H9 (cell line): Measurements from ENCODE around the gene ELK1. TPM values are rescaled to one million over a fixed set of nuclear protein-coding genes. Genes with fewer than 3 reads are reported as not detected.

Experiments used
- DNase-seq: peaks from one replicate; pipeline ENCODE4 v3.0.0-alpha.2; 2017
- H2AFZ ChIP-seq: one replicate; pipeline ENCODE4 v1.6.1; 2013; ENCODE audit warnings: mild to moderate bottlenecking, low read length, control low read depth, moderate library complexity
- H2AK5ac ChIP-seq: 2 replicates; pipeline ENCODE4 v1.6.1; 2013; ENCODE audit warnings: low read length, control low read depth, mixed read lengths; ENCODE audit not compliant: insufficient read length
- H2BK120ac ChIP-seq: one replicate; pipeline ENCODE4 v1.6.1; 2013; ENCODE audit warnings: low read depth, mild to moderate bottlenecking, low read length, control low read depth, inconsistent platforms; ENCODE audit not compliant: poor library complexity, severe bottlenecking
- H2BK12ac ChIP-seq: 2 replicates; pipeline ENCODE4 v1.6.1; 2013; ENCODE audit warnings: low read length, control low read depth, mixed read lengths, low read depth; ENCODE audit not compliant: insufficient read length
- H2BK15ac ChIP-seq: 2 replicates; pipeline ENCODE4 v1.6.1; 2013; ENCODE audit warnings: low read depth, low read length, control low read depth
- H2BK20ac ChIP-seq: one replicate; pipeline ENCODE4 v1.6.1; 2013; ENCODE audit warnings: low read depth, mild to moderate bottlenecking, low read length, control low read depth, inconsistent platforms; ENCODE audit not compliant: poor library complexity, severe bottlenecking
- H2BK5ac ChIP-seq: 2 replicates; pipeline ENCODE4 v1.6.1; 2013; ENCODE audit warnings: low read length, control low read depth, mixed read lengths; ENCODE audit not compliant: insufficient read length
- H3K14ac ChIP-seq: 2 replicates; pipeline ENCODE4 v1.6.1; 2013; ENCODE audit warnings: low read length, control low read depth; ENCODE audit not compliant: insufficient read depth
- H3K18ac ChIP-seq: 2 replicates; pipeline ENCODE4 v1.6.1; 2013; ENCODE audit warnings: low read depth, mild to moderate bottlenecking, mixed read lengths, low read length, control low read depth; ENCODE audit not compliant: insufficient read length
- H3K23ac ChIP-seq: 2 replicates; pipeline ENCODE4 v1.6.1; 2013; ENCODE audit warnings: low read length, control low read depth, mixed read lengths, low read depth; ENCODE audit not compliant: insufficient read length
- H3K23me2 ChIP-seq: 2 replicates; pipeline ENCODE4 v1.6.1; 2013; ENCODE audit warnings: low read depth, mild to moderate bottlenecking, mixed read lengths, low read length, control low read depth; ENCODE audit not compliant: insufficient read length, poor library complexity, severe bottlenecking
- H3K27ac ChIP-seq: 2 replicates; pipeline ENCODE4 v1.5.1; 2013; ENCODE audit warnings: low read length, control low read depth, mixed read lengths, low read depth; ENCODE audit not compliant: insufficient read length
- H3K27me3 ChIP-seq: 2 replicates; pipeline ENCODE4 v1.6.1; 2013; ENCODE audit warnings: low read length, control low read depth, inconsistent platforms; ENCODE audit not compliant: insufficient read depth
- H3K4ac ChIP-seq: 2 replicates; pipeline ENCODE4 v1.6.1; 2013; ENCODE audit warnings: low read depth, mild to moderate bottlenecking, control low read depth, inconsistent platforms, low read length, moderate library complexity
- H3K4me1 ChIP-seq: 2 replicates; pipeline ENCODE4 v1.6.1; 2013; ENCODE audit warnings: low read length, control low read depth, inconsistent platforms; ENCODE audit not compliant: insufficient read depth
- H3K4me2 ChIP-seq: 2 replicates; pipeline ENCODE4 v1.6.1; 2013; ENCODE audit warnings: low read length, control low read depth, mixed read lengths; ENCODE audit not compliant: insufficient read length, insufficient read depth
- H3K56ac ChIP-seq: 2 replicates; pipeline ENCODE4 v1.6.1; 2013; ENCODE audit warnings: low read depth, mild to moderate bottlenecking, mixed read lengths, low read length, control low read depth; ENCODE audit not compliant: insufficient read length
- H3K79me1 ChIP-seq: 2 replicates; pipeline ENCODE4 v1.6.1; 2013; ENCODE audit warnings: low read depth, mild to moderate bottlenecking, moderate library complexity, low read length, control low read depth, inconsistent platforms; ENCODE audit not compliant: insufficient read depth, poor library complexity, severe bottlenecking
- H3K79me2 ChIP-seq: 2 replicates; pipeline ENCODE4 v1.6.1; 2013; ENCODE audit warnings: low read length, control low read depth, inconsistent platforms; ENCODE audit not compliant: insufficient read depth
- H3K9ac ChIP-seq: 2 replicates; pipeline ENCODE4 v1.6.1; 2013; ENCODE audit warnings: low read length, control low read depth, mixed read lengths; ENCODE audit not compliant: insufficient read length; ENCODE audit errors: extremely low read depth
- H3K9me3 ChIP-seq: one replicate; pipeline ENCODE4 v1.6.1; 2013; ENCODE audit warnings: low read depth, low read length, inconsistent platforms; ENCODE audit not compliant: control insufficient read depth
- H3T11ph ChIP-seq: one replicate; pipeline ENCODE4 v1.6.1; 2013; ENCODE audit warnings: mild to moderate bottlenecking, low read length, control low read depth, inconsistent platforms
- H4K20me1 ChIP-seq: one replicate; pipeline ENCODE4 v1.6.1; 2013; ENCODE audit not compliant: control insufficient read depth, insufficient read length, insufficient read depth
- H4K5ac ChIP-seq: 2 replicates; pipeline ENCODE4 v1.6.1; 2013; ENCODE audit warnings: low read depth, mild to moderate bottlenecking, mixed read lengths, low read length, control low read depth; ENCODE audit not compliant: insufficient read length
- H4K8ac ChIP-seq: replicated peaks from 2 replicates; pipeline ENCODE4 v1.6.1; 2013; ENCODE audit warnings: low read length, control low read depth, mixed read lengths, low read depth; ENCODE audit not compliant: insufficient read length
- H4K91ac ChIP-seq: 2 replicates; pipeline ENCODE4 v1.6.1; 2013; ENCODE audit warnings: low read depth, mild to moderate bottlenecking, moderate library complexity, mixed read lengths, low read length, control low read depth; ENCODE audit not compliant: insufficient read length
- H3K27ac Mint-ChIP-seq, 3 experiments: 2 replicates in 2 of 3; 3 replicates in 1 of 3; pipeline ENCODE4 v1.8.0; 2020 to 2021; ENCODE audit warnings: mixed read lengths in 3 of 3, mild to moderate bottlenecking in 1 of 3, moderate library complexity in 1 of 3
- H3K27me3 Mint-ChIP-seq: 2 replicates; pipeline ENCODE4 v1.8.0; 2021; ENCODE audit warnings: low read depth, mild to moderate bottlenecking, moderate library complexity, mixed read lengths
- H3K36me3 Mint-ChIP-seq, 3 experiments: 2 replicates in 2 of 3; 3 replicates in 1 of 3; pipeline ENCODE4 v1.8.0; 2020 to 2021; ENCODE audit warnings: low read depth in 3 of 3, mixed read lengths in 3 of 3; ENCODE audit not compliant: insufficient read depth in 1 of 3
- H3K4me1 Mint-ChIP-seq, 2 experiments: 2 replicates each; pipeline ENCODE4 v1.8.0; 2020; ENCODE audit warnings: mixed read lengths in 2 of 2
- H3K4me3 Mint-ChIP-seq, 2 experiments: 2 replicates in 1 of 2; 3 replicates in 1 of 2; pipeline ENCODE4 v1.8.0; 2020 to 2021; ENCODE audit warnings: mild to moderate bottlenecking in 2 of 2, mixed read lengths in 2 of 2, moderate library complexity in 1 of 2
- H3K9me3 Mint-ChIP-seq, 2 experiments: 2 replicates in 1 of 2; 3 replicates in 1 of 2; pipeline ENCODE4 v1.8.0; 2020; ENCODE audit warnings: mild to moderate bottlenecking in 2 of 2, mixed read lengths in 2 of 2, moderate library complexity in 1 of 2
- WGBS: extraction: QIAGEN DNeasy Blood & Tissue Kit; methylation state at CpG from one replicate; pipeline ENCODE4 v1.1.7; 2013; ENCODE audit warnings: missing lambda C conversion rate, low lambda C conversion rate, mixed read lengths; ENCODE audit not compliant: insufficient read length; ENCODE audit errors: extremely low coverage; 5-methylcytosine and 5-hydroxymethylcytosine counted together
- total RNA-seq: library from RNA; stranded (reverse); gene quantifications from 2 replicates; pipeline ENCODE4 v1.2.1, GENCODE V29; 2021
- TF ChIP-seq, protein P1 (sequence below): fragments of 200-600 bp; sonication (generic); conservative IDR thresholded peaks from 3 replicates; pipeline ENCODE4 v1.8.0; 2021; ENCODE audit warnings: antibody characterized with exemption, mild to moderate bottlenecking

ELK1 gene
- total RNA-seq, 1 experiment from 2014 or later: 49.8 TPM

DNA sequence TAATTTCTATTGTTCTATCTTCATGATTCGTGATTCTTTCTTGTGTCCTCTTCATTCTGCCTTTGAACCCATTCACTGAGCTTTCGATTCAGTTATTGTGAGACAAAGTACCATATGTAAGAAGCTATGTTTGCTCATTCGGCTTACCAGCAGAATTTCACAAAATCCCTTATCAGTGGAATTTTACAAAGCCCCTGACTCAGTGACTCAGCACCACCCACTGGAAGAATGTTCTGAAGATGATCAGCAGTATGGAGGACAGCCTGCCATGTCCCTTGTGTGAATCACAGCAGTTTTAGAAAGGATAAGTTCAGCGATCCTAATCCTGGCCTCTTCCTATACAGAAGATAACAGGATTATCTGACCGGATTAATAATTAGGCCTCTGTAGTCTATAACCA is 14.4 kb upstream of the ELK1 start:
- Histone ChIP-seq H2BK120ac (no peak overlapping the region), H4K8ac (no peak overlapping the region), H3T11ph (no peak overlapping the region), H4K5ac (no peak overlapping the region), H3K9ac (no peak overlapping the region), H3K9me3 (peaks cover 7% of the 10 kb centered on the region), H2AK5ac (no peak overlapping the region), H2BK5ac (no peak overlapping the region), H3K23ac (no peak overlapping the region), H3K79me2 (no peaks in the 10 kb centered on the region), H2AFZ (no peak overlapping the region), H3K23me2 (no peaks in the 10 kb centered on the region), H3K4ac (no peak overlapping the region), H4K20me1 (no peaks in the 10 kb centered on the region), H2BK20ac (no peak overlapping the region), H2BK15ac (no peak overlapping the region), H3K27ac (no peak overlapping the region), H2BK12ac (no peak overlapping the region), H3K4me2 (no peak overlapping the region), H3K56ac (no peak overlapping the region), H3K27me3 (no peaks in the 10 kb centered on the region), H4K91ac (no peak overlapping the region), H3K79me1 (no peaks in the 10 kb centered on the region), H3K14ac (no peak overlapping the region), H3K18ac (no peak overlapping the region), H3K4me1 (no peaks in the 10 kb centered on the region)
- TF ChIP-seq, protein P1, sequence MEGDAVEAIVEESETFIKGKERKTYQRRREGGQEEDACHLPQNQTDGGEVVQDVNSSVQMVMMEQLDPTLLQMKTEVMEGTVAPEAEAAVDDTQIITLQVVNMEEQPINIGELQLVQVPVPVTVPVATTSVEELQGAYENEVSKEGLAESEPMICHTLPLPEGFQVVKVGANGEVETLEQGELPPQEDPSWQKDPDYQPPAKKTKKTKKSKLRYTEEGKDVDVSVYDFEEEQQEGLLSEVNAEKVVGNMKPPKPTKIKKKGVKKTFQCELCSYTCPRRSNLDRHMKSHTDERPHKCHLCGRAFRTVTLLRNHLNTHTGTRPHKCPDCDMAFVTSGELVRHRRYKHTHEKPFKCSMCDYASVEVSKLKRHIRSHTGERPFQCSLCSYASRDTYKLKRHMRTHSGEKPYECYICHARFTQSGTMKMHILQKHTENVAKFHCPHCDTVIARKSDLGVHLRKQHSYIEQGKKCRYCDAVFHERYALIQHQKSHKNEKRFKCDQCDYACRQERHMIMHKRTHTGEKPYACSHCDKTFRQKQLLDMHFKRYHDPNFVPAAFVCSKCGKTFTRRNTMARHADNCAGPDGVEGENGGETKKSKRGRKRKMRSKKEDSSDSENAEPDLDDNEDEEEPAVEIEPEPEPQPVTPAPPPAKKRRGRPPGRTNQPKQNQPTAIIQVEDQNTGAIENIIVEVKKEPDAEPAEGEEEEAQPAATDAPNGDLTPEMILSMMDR: no peak
- Mint-ChIP-seq H3K36me3 (peaks cover 0 to 3% (median 0%) of the 10 kb centered on the region in 3 experiments; a peak in 3 of 7 replicates), H3K27ac (no peak overlapping the region), H3K4me1 (no peaks in the 10 kb centered on the region), H3K27me3 (peaks cover 4% of the 10 kb centered on the region), H3K4me3 (no peak overlapping the region), H3K9me3 (peaks cover 54 to 66% of the 10 kb centered on the region in 2 experiments)
- DNase-seq: no peak
- WGBS: no CpG with 5 or more reads among the region's 5 CpGs
